Measurements from ENCODE around the gene COMMD1.
"Not testable (repeated sequence)": the region's sequence is repeated elsewhere in the genome, so short reads cannot be mapped to it uniquely, and the experiment has no call there.

The COMMD1 gene

DNA sequence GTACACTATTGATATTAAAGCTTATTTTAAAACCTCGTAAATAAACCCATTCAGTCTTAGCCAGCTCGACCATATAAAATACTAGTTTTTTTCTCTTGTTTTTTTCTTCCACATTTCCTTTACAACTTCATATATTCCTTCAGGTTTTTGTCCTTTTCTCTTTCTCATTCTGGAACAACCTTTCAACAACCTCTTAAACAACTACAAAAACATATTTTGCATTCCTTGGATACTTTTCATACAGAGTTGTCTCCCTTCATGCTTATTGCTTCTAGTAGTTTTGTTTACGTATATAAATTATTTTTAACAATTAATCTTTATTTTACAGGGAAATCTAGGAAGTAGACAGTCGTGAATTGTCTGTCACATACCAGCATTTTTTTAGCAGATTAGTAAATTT, 41.2 kb downstream of the COMMD1 start:
- H3K4me1 Mint-ChIP-seq (ENCODE audit: low read depth): peaks cover 9% of the 10 kb centered on the region
- no peaks in the 10 kb centered on the region for H3K27me3 Mint-ChIP-seq
- no peaks in the 10 kb centered on the region for H3K9me3 Mint-ChIP-seq
- H3K4me3 Mint-ChIP-seq: no peak overlapping the region
- DNase-seq: no peak
- H3K27ac Mint-ChIP-seq: no peak overlapping the region
- peaks cover 13% of the 10 kb centered on the region for H3K36me3 Mint-ChIP-seq (ENCODE audit: low read depth)

DNA sequence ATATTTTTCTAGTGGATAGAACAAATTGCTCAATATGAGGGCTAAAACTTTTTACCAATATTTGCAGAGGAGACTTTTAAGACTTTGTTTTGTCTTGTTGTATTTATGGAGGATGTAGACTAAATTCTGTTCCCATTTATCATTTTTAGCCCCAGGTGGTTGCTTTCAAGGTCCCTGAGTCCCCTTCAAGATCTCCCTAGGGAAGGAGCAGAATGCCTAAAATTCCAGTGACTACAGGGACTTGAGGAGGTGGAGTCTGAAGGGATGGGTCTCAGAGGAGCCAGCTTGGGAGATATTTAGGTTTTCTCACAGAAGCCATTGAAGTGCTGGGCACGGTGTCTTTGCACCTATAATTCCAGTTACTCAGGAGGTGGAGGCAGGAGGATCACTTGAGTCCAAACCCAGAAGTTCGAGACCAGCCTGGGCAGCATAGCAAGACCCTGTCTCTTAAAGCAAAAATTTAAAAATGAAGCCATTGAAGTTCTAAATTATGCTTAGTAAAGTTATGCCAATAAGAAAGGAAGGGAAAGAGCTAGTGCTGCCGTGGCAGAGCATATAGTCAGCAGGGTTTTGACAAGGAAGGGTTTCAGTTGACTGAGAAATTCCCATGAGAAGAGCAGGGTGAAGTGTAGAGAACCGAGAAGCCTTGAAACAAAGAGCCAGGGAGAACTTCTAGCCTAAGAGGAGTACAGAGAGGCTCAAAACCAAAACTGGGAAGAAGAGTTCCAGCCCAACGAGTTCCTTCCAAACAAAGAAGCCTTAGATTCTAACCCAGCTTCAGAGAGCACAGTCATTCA, 43.4 kb downstream of the COMMD1 start:
- H3K4me1 Mint-ChIP-seq (ENCODE audit: low read depth): no peaks in the 10 kb centered on the region
- DNase-seq: no peak
- no peak overlapping the region for H3K27ac Mint-ChIP-seq
- no peaks in the 10 kb centered on the region for H3K27me3 Mint-ChIP-seq
- H3K9me3 Mint-ChIP-seq: peaks cover 4% of the 10 kb centered on the region
- no peak overlapping the region for H3K4me3 Mint-ChIP-seq
- H3K36me3 Mint-ChIP-seq (ENCODE audit: low read depth): peaks cover 11% of the 10 kb centered on the region

- peaks cover 11% of the 10 kb centered on the region for H3K36me3 Mint-ChIP-seq (ENCODE audit: low read depth)
- no peak for DNase-seq
- no peak overlapping the region for H3K4me3 Mint-ChIP-seq
- no peaks in the 10 kb centered on the region for H3K4me1 Mint-ChIP-seq (ENCODE audit: low read depth)
- no peaks in the 10 kb centered on the region for H3K27me3 Mint-ChIP-seq
- no peak overlapping the region for H3K27ac Mint-ChIP-seq
- H3K9me3 Mint-ChIP-seq: peaks cover 4% of the 10 kb centered on the region
Observed at GRCh38 chr2:61949458-61949713, 43.9 kb downstream of the COMMD1 start.

- peaks cover 11% of the 10 kb centered on the region for H3K36me3 Mint-ChIP-seq (ENCODE audit: low read depth)
- H3K4me3 Mint-ChIP-seq: no peak overlapping the region
- no peak for DNase-seq
- peaks cover 4% of the 10 kb centered on the region for H3K9me3 Mint-ChIP-seq
- no peaks in the 10 kb centered on the region for H3K4me1 Mint-ChIP-seq (ENCODE audit: low read depth)
- H3K27ac Mint-ChIP-seq: no peak overlapping the region
- no peaks in the 10 kb centered on the region for H3K27me3 Mint-ChIP-seq
Observed at GRCh38 chr2:61949714-61950560, 44.5 kb downstream of the COMMD1 start.

DNA sequence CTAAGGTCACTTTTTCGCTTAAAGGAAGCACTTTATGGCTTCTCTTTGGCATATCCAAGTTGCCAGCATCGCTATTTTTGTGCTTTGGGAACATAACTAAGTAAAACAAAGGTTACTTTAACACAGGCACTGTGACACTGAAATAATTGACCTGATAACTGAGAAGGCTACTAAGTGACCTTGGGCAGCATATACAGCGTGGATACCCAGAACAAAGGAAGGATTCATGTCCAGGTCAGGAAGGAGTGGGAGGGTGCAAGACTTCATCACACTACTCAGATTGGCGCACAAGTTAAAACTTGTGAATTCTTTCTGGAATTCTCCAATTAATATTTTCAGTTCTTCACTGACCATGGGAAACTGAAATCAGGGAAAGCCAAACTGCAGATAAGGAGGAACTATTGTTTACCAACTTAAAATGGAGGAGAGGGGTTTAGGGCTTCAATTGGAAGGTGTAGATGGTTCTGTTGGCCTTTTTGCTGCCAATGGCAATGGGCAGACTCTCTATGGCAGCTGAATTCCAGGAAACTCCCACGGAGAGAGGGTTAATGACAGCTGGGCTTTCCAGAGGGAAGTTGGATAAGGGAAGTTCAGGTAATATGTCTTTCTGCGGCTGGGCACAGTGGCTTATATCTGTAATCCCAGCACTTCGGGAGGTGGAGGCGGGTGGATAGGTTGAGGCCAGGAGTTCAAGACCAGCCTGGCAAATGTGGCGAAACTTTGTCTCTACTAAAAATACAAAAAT, 45.3 kb downstream of the COMMD1 start:
- H3K9me3 Mint-ChIP-seq: peaks cover 4% of the 10 kb centered on the region
- no peak overlapping the region for H3K4me3 Mint-ChIP-seq
- no peak for DNase-seq
- H3K27me3 Mint-ChIP-seq: no peaks in the 10 kb centered on the region
- H3K27ac Mint-ChIP-seq: no peak overlapping the region
- H3K36me3 Mint-ChIP-seq (ENCODE audit: low read depth): peaks cover 13% of the 10 kb centered on the region
- no peaks in the 10 kb centered on the region for H3K4me1 Mint-ChIP-seq (ENCODE audit: low read depth)

DNA sequence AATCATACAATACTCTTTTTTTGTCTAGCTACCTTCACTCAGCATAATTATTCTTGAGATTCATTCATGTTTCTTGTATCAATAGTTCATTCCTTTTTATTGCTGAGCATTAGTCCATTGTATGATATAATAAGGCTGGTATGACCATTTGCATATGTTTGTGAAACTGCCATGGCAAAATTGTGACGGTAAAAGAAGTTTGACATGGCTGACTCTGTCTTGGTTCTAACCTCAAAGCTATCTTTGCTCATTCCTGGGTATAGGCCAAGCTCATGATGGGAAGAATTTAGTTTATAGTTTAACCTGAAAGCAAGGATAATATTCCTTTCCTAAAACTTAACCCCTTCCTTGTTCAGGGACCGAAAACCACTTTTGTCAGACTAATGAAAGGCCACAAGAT, 46.4 kb downstream of the COMMD1 start:
- H3K36me3 Mint-ChIP-seq (ENCODE audit: low read depth): peaks cover 13% of the 10 kb centered on the region
- no peak for DNase-seq
- no peak overlapping the region for H3K27ac Mint-ChIP-seq
- H3K4me3 Mint-ChIP-seq: no peak overlapping the region
- H3K27me3 Mint-ChIP-seq: no peaks in the 10 kb centered on the region
- no peaks in the 10 kb centered on the region for H3K4me1 Mint-ChIP-seq (ENCODE audit: low read depth)
- H3K9me3 Mint-ChIP-seq: peaks cover 4% of the 10 kb centered on the region

DNA sequence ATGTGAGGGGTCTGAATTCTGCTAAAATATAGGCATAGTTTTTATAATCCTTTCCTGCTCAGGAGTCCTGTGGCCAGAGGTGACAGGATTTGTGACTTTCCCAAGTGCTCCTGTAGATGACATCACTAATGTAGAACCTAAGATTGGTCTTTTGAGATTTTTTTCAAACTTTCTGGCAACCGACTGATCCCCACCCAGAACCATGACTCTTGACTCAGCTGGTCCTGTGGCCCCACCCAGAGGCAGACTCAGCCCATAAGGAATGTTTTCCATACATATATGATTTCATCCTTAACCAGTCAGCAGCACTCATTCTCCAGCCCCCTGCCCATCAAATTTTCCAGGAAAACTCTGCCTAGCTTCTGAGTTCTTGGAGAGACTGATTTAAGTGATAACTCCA, 46.8 kb downstream of the COMMD1 start:
- no peak for DNase-seq
- peaks cover 4% of the 10 kb centered on the region for H3K9me3 Mint-ChIP-seq
- H3K4me3 Mint-ChIP-seq: no peak overlapping the region
- peaks cover 3% of the 10 kb centered on the region for H3K4me1 Mint-ChIP-seq (ENCODE audit: low read depth)
- no peak overlapping the region for H3K27ac Mint-ChIP-seq
- H3K36me3 Mint-ChIP-seq (ENCODE audit: low read depth): peaks cover 13% of the 10 kb centered on the region
- H3K27me3 Mint-ChIP-seq: no peaks in the 10 kb centered on the region

GRCh38 chr2:61954856-61955255, 49.4 kb downstream of the COMMD1 start:
- not testable (repeated sequence) for H3K9me3 Mint-ChIP-seq; H3K4me1 Mint-ChIP-seq (ENCODE audit: low read depth); H3K27me3 Mint-ChIP-seq; DNase-seq; H3K27ac Mint-ChIP-seq; H3K4me3 Mint-ChIP-seq
- H3K36me3 Mint-ChIP-seq (ENCODE audit: low read depth): peaks cover 17% of the 10 kb centered on the region

GRCh38 chr2:61959381-61960293, 54.2 kb downstream of the COMMD1 start:
- no peak for DNase-seq
- peaks cover 2% of the 10 kb centered on the region for H3K9me3 Mint-ChIP-seq
- peaks cover 10% of the 10 kb centered on the region for H3K4me1 Mint-ChIP-seq (ENCODE audit: low read depth)
- H3K27me3 Mint-ChIP-seq: no peaks in the 10 kb centered on the region
- H3K27ac Mint-ChIP-seq: no peak overlapping the region
- peaks cover 9% of the 10 kb centered on the region for H3K36me3 Mint-ChIP-seq (ENCODE audit: low read depth)
- H3K4me3 Mint-ChIP-seq: no peak overlapping the region

GRCh38 chr2:61961231-61961901, 55.9 kb downstream of the COMMD1 start:
- Mint-ChIP-seq H3K27me3 (no peaks in the 10 kb centered on the region), H3K4me3 (no peak overlapping the region), H3K4me1 (ENCODE audit: low read depth) (peaks cover 10% of the 10 kb centered on the region), H3K27ac (no peak overlapping the region), H3K9me3 (peaks cover 2% of the 10 kb centered on the region), H3K36me3 (ENCODE audit: low read depth) (peaks cover 6% of the 10 kb centered on the region)
- no peak for DNase-seq

GRCh38 chr2:61962095-61962984, 56.9 kb downstream of the COMMD1 start:
- H3K27me3 Mint-ChIP-seq: no peaks in the 10 kb centered on the region
- H3K4me3 Mint-ChIP-seq: no peak overlapping the region
- no peak for DNase-seq
- peaks cover 2% of the 10 kb centered on the region for H3K9me3 Mint-ChIP-seq
- H3K27ac Mint-ChIP-seq: no peak overlapping the region
- peaks cover 6% of the 10 kb centered on the region for H3K36me3 Mint-ChIP-seq (ENCODE audit: low read depth)
- H3K4me1 Mint-ChIP-seq (ENCODE audit: low read depth): peaks cover 10% of the 10 kb centered on the region

- Mint-ChIP-seq H3K4me3 (no peak overlapping the region), H3K4me1 (ENCODE audit: low read depth) (peaks cover 4% of the 10 kb centered on the region), H3K36me3 (ENCODE audit: low read depth) (no peaks in the 10 kb centered on the region), H3K9me3 (no peaks in the 10 kb centered on the region), H3K27me3 (no peaks in the 10 kb centered on the region), H3K27ac (no peak overlapping the region)
- no peak for DNase-seq
Observed at GRCh38 chr2:61966087-61966727, 60.7 kb downstream of the COMMD1 start.
